HCT116 (cell line): ENCODE results near the gene CDC14B. TPM values are rescaled to one million over a fixed set of nuclear protein-coding genes. Genes with fewer than 3 reads are reported as not detected.

Source experiments
- ATAC-seq: fragments of 200-7000 bp; cut with Tn5 transposase; 2 replicates; pipeline ENCODE4 v1.9.1; 2020; ENCODE audit warnings: mild to moderate bottlenecking, moderate library complexity
- BruUV-seq: library from RNA; stranded (reverse); fragments of 400-500 nt; replicated peaks from 2 replicates; lab custom pipeline; 2021; lab: Mats Ljungman, UMichigan
- CTCF ChIA-PET: fragments of 300-600 bp; sonication (Branson Sonifier 250); formaldehyde crosslinking; loops from one replicate; lab custom pipeline; 2021; ENCODE audit warnings: antibody characterized with exemption; lab: Charles Lee
- POLR2A ChIA-PET: fragments of 300-600, 350-600 bp; sonication (Branson Sonifier 250); formaldehyde crosslinking; loops from one replicate; lab custom pipeline; 2021; ENCODE audit warnings: antibody characterized with exemption; lab: Charles Lee
- RAD21 ChIA-PET, 2 experiments: fragments of 300-600 bp; sonication (Branson Sonifier 250); formaldehyde crosslinking; loops; one replicate each; lab custom pipeline; 2023; ENCODE audit warnings: low total read pairs in 2 of 2; ENCODE audit not compliant: uncharacterized antibody in 2 of 2, unreplicated experiment in 2 of 2, low non-redundant PET in 1 of 2; lab: Charles Lee
- DNase-seq: peaks from one replicate; pipeline ENCODE4 v3.0.0-alpha.2; 2010; ENCODE audit warnings: low read depth, low spot score
- H2AFZ ChIP-seq: fragments of 200-600 bp; shearing (Covaris generic), sonication (generic); 2 replicates; pipeline ENCODE4 v1.6.1; 2017; ENCODE audit warnings: low read depth, mixed run types, mixed read lengths, antibody characterized with exemption, low read length; ENCODE audit not compliant: poor library complexity, severe bottlenecking
- H3K27ac ChIP-seq: 2 replicates; pipeline ENCODE4 v1.5.1; 2012; ENCODE audit warnings: low read depth, low read length
- H3K27me3 ChIP-seq: fragments of 200-600 bp; sonication (generic); 2 replicates; pipeline ENCODE4 v1.6.1; 2016; ENCODE audit warnings: mixed run types, low read length, mixed read lengths; ENCODE audit not compliant: insufficient read depth
- H3K36me3 ChIP-seq, 2 experiments: fragments of 200-500 bp in 1 of 2; fragments of 200-600 bp in 1 of 2; sonication (Bioruptor generic) in 1 of 2; sonication (generic) in 1 of 2; 2 replicates each; pipeline versions ENCODE4 v1.5.1 to v1.6.1; 2014 to 2016; ENCODE audit warnings: low read length in 2 of 2, inconsistent platforms in 1 of 2, mixed read lengths in 1 of 2, mixed run types in 1 of 2; ENCODE audit not compliant: insufficient read depth in 2 of 2, control insufficient read depth in 1 of 2
- H3K4me1 ChIP-seq, 2 experiments: fragments of 200-600 bp in 1 of 2; sonication (generic) in 1 of 2; 2 replicates each; pipeline versions ENCODE4 v1.5.1 to v1.6.1; 2012 to 2017; ENCODE audit warnings: low read length in 2 of 2, inconsistent platforms in 1 of 2, mild to moderate bottlenecking in 1 of 2, mixed read lengths in 1 of 2, mixed run types in 1 of 2, moderate library complexity in 1 of 2; ENCODE audit not compliant: insufficient read depth in 2 of 2, control insufficient read depth in 1 of 2
- H3K4me2 ChIP-seq: fragments of 200-600 bp; sonication (generic); 2 replicates; pipeline ENCODE4 v1.6.1; 2017; ENCODE audit warnings: mixed run types, low read length, mixed read lengths
- H3K4me3 ChIP-seq, 2 experiments: fragments of 200-600 bp in 1 of 2; sonication (generic) in 1 of 2; replicated peaks in 1 of 2; 2 replicates each; pipeline ENCODE4 v1.5.1; 2011 to 2016; ENCODE audit warnings: low read length in 2 of 2, control low read depth in 1 of 2, low read depth in 1 of 2, mild to moderate bottlenecking in 1 of 2, mixed read lengths in 1 of 2, mixed run types in 1 of 2
- H3K79me2 ChIP-seq: fragments of 200-600 bp; sonication (generic); 2 replicates; pipeline ENCODE4 v1.6.1; 2017; ENCODE audit warnings: mild to moderate bottlenecking, mixed run types, low read length, moderate library complexity, mixed read lengths; ENCODE audit not compliant: insufficient read depth
- H3K9ac ChIP-seq: fragments of 200-600 bp; sonication (generic); 2 replicates; pipeline ENCODE4 v1.6.1; 2016; ENCODE audit warnings: low read length, mixed read lengths
- H3K9me2 ChIP-seq: fragments of 200-600 bp; sonication (generic), shearing (Covaris generic); 2 replicates; pipeline ENCODE4 v1.6.1; 2017; ENCODE audit warnings: mixed run types, mild to moderate bottlenecking, moderate library complexity; ENCODE audit not compliant: insufficient read depth
- H3K9me3 ChIP-seq, 2 experiments: fragments of 200-500 bp in 1 of 2; fragments of 200-600 bp in 1 of 2; sonication (Bioruptor generic) in 1 of 2; sonication (generic) in 1 of 2; 2 replicates each; pipeline ENCODE4 v1.6.1; 2014 to 2017; ENCODE audit warnings: low read length in 2 of 2, mixed read lengths in 2 of 2, inconsistent platforms in 1 of 2, low read depth in 1 of 2, mild to moderate bottlenecking in 1 of 2, mixed run types in 1 of 2, moderate library complexity in 1 of 2; ENCODE audit not compliant: control insufficient read depth in 1 of 2, insufficient read depth in 1 of 2
- H4K20me1 ChIP-seq: fragments of 200-600 bp; sonication (generic), shearing (Covaris generic); 2 replicates; pipeline ENCODE4 v1.6.1; 2017; ENCODE audit warnings: mixed run types, mild to moderate bottlenecking, moderate library complexity; ENCODE audit not compliant: insufficient read depth
- ATF3 ChIP-seq: IDR thresholded peaks from 2 replicates; pipeline ENCODE4 v1.6.1; 2012
- ELF1 ChIP-seq: IDR thresholded peaks from 2 replicates; pipeline ENCODE4 v1.6.1; 2012; ENCODE audit warnings: low read depth, borderline replicate concordance
- FOSL1 ChIP-seq: IDR thresholded peaks from 2 replicates; pipeline ENCODE4 v1.6.1; 2012; ENCODE audit warnings: low read depth
- JUND ChIP-seq: IDR thresholded peaks from 2 replicates; pipeline ENCODE4 v1.6.1; 2012
- POLR2A ChIP-seq: IDR thresholded peaks from 2 replicates; pipeline ENCODE4 v1.7.0; 2011; ENCODE audit warnings: borderline replicate concordance; ENCODE audit not compliant: insufficient read depth, insufficient read length; ENCODE audit errors: extremely low read depth
- RAD21 ChIP-seq: IDR thresholded peaks from 2 replicates; pipeline ENCODE4 v1.6.1; 2012; ENCODE audit warnings: low read depth, mild to moderate bottlenecking
- SIN3A ChIP-seq: IDR thresholded peaks from 2 replicates; pipeline ENCODE4 v1.6.1; 2012; ENCODE audit warnings: low read depth
- SP1 ChIP-seq: IDR thresholded peaks from 2 replicates; pipeline ENCODE4 v1.6.1; 2012; ENCODE audit warnings: low read depth
- ZNF274 ChIP-seq: fragments of 200-500 bp; sonication (Bioruptor generic); IDR thresholded peaks from 2 replicates; pipeline ENCODE4 v1.6.1; 2014; ENCODE audit warnings: mild to moderate bottlenecking, low read depth, low read length, inconsistent platforms
- intact Hi-C: fragments of 100-400 bp; cut with micrococcal nuclease; formaldehyde crosslinking; loops from 2 replicates; pipeline ENCODE4 v1.10.0; 2022
- total RNA-seq: library from RNA; stranded (reverse); gene quantifications from one replicate; pipeline ENCODE4 v1.2.1, GENCODE V29; 2021; ENCODE audit not compliant: unreplicated experiment
- TF ChIP-seq, protein P1 (sequence below), 3 experiments: fragments of 200-600 bp in 1 of 3; sonication (generic) in 1 of 3; IDR thresholded peaks in 2 of 3; conservative IDR thresholded peaks in 1 of 3; 2 replicates each; pipeline ENCODE4 v1.5.1; 2012 to 2017; ENCODE audit warnings: low read depth in 2 of 3, low read length in 2 of 3, antibody characterized with exemption in 1 of 3, borderline replicate concordance in 1 of 3, control low read depth in 1 of 3, mild to moderate bottlenecking in 1 of 3, mixed read lengths in 1 of 3, mixed run types in 1 of 3, moderate library complexity in 1 of 3; ENCODE audit not compliant: insufficient read depth in 1 of 3

CDC14B gene
- total RNA-seq, 1 experiment from 2014 or later: 21.6 TPM

GRCh38 chr9:96663506-96664120 lies 44.0 kb upstream of the CDC14B start:
- ChIA-PET RAD21 (no interaction called here), CTCF (no interaction called here), POLR2A (no interaction called here)
- Histone ChIP-seq H3K9me3 (no peaks in the 10 kb centered on the region), H4K20me1 (no peaks in the 10 kb centered on the region), H3K4me2 (no peak overlapping the region), H3K9me2 (no peaks in the 10 kb centered on the region), H3K4me1 (peaks cover 0 to 3% of the 10 kb centered on the region in 2 experiments; a peak in 2 of 4 replicates), H2AFZ (no peak overlapping the region), H3K27ac (no peak overlapping the region), H3K36me3 (no peaks in the 10 kb centered on the region), H3K9ac (no peak overlapping the region), H3K4me3 (no peak overlapping the region), H3K27me3 (no peaks in the 10 kb centered on the region), H3K79me2 (no peaks in the 10 kb centered on the region)
- DNase-seq: no peak
- intact Hi-C loops: no loop called here
- no TSS peak for BruUV-seq
- TF ChIP-seq, protein P1, sequence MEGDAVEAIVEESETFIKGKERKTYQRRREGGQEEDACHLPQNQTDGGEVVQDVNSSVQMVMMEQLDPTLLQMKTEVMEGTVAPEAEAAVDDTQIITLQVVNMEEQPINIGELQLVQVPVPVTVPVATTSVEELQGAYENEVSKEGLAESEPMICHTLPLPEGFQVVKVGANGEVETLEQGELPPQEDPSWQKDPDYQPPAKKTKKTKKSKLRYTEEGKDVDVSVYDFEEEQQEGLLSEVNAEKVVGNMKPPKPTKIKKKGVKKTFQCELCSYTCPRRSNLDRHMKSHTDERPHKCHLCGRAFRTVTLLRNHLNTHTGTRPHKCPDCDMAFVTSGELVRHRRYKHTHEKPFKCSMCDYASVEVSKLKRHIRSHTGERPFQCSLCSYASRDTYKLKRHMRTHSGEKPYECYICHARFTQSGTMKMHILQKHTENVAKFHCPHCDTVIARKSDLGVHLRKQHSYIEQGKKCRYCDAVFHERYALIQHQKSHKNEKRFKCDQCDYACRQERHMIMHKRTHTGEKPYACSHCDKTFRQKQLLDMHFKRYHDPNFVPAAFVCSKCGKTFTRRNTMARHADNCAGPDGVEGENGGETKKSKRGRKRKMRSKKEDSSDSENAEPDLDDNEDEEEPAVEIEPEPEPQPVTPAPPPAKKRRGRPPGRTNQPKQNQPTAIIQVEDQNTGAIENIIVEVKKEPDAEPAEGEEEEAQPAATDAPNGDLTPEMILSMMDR (IDR thresholded peaks at IDR 0.05 in 2 of 3, conservative IDR thresholded peaks at IDR 0.05 in 1 of 3; ENCODE audit: borderline replicate concordance in 1 of 3, insufficient read depth in 1 of 3, low read depth in 2 of 3, low read length in 2 of 3): no peak
- TF ChIP-seq ATF3 (no peak), SP1 (no peak), ZNF274 (no peak), RAD21 (no peak), JUND (no peak), SIN3A (no peak), POLR2A (no peak), ELF1 (no peak), FOSL1 (no peak)
- no peak for ATAC-seq
